ENCODE measurements around the gene FHAD1.

Gene FHAD1

DNA sequence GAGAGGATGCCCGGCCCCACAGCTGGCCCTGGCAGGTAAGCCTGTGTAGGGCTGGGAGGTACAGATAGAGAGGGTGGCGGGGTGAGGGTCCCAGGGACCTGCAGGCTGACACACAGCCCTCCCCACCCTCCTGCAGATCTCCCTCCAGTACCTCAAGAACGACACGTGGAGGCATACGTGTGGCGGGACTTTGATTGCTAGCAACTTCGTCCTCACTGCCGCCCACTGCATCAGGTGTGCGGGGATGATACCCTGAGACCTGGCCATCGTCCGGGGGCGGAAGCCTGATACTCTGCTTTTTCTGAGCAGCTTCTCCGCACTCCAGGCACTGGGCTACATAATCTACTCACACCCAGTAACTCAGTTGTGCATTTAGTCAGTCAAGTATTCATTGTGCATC is 193.3 kb downstream of the FHAD1 start:
- TF ChIP-seq, protein P1, sequence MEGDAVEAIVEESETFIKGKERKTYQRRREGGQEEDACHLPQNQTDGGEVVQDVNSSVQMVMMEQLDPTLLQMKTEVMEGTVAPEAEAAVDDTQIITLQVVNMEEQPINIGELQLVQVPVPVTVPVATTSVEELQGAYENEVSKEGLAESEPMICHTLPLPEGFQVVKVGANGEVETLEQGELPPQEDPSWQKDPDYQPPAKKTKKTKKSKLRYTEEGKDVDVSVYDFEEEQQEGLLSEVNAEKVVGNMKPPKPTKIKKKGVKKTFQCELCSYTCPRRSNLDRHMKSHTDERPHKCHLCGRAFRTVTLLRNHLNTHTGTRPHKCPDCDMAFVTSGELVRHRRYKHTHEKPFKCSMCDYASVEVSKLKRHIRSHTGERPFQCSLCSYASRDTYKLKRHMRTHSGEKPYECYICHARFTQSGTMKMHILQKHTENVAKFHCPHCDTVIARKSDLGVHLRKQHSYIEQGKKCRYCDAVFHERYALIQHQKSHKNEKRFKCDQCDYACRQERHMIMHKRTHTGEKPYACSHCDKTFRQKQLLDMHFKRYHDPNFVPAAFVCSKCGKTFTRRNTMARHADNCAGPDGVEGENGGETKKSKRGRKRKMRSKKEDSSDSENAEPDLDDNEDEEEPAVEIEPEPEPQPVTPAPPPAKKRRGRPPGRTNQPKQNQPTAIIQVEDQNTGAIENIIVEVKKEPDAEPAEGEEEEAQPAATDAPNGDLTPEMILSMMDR (IDR thresholded peaks at IDR 0.05; ENCODE audit: low read depth, low read length, missing control alignments) = no peak
- in situ Hi-C loops (cut with HindIII; ENCODE audit: low sequenced_read_pairs) = loop anchor here (5.0 to 25.0 kb wide), 2 partner anchors 52 to 303 kb away; no protein-coding TSS in a partner anchor
- no peak for DNase-seq (ENCODE audit: low read depth)
- no peak overlapping the region for H3K4me3 ChIP-seq (ENCODE audit: low read depth, low read length)

DNA sequence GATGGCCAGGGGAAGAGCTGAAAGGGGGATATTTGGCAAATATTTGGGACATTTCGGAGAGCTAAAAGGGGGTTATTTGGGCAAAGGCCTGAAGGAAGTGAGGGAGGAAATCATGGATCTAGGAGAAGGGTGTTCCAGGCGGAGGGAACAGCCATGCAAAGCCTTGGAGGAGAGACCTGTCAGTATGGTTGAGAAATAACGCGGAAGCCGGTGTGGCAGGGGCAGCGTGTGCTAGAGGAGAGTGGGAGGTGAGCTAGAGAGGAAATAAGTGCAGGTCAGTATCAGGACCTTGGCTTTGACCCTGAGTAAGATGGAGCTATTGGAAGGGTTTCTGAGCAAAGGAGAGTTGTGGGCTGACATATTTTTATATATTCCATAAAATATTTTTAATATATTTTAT is 194.2 kb downstream of the FHAD1 start:
- H3K4me3 ChIP-seq (ENCODE audit: low read depth, low read length) = no peak overlapping the region
- TF ChIP-seq, protein P1 (IDR thresholded peaks at IDR 0.05; ENCODE audit: low read depth, low read length, missing control alignments) = no peak
- in situ Hi-C loops (cut with HindIII; ENCODE audit: low sequenced_read_pairs) = loop anchor here (5.0 to 25.0 kb wide), 2 partner anchors 51 to 304 kb away; no protein-coding TSS in a partner anchor
- no peak for DNase-seq (ENCODE audit: low read depth)

DNA sequence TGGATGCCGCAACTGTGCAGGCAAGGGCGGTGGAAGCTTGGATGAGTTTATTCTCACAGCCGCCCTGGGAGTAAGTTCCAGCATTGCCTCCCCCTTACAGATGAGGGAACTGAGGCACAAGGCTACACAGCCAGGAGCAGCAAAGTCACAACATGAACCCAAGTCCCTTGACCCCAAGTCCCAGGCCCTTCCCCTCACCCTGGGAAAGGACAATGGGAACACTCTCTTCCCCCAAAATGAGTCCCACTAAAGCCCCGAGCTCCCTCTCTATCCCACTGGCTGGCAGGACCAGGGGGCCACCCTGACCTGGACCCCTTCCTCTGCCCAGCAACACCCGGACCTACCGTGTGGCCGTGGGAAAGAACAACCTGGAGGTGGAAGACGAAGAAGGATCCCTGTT is 195.1 kb downstream of the FHAD1 start:
- in situ Hi-C loops (cut with HindIII; ENCODE audit: low sequenced_read_pairs) = loop anchor here (5.0 to 25.0 kb wide), 2 partner anchors 50 to 305 kb away; no protein-coding TSS in a partner anchor
- H3K4me3 ChIP-seq (ENCODE audit: low read depth, low read length) = no peak overlapping the region
- TF ChIP-seq, protein P1 (IDR thresholded peaks at IDR 0.05; ENCODE audit: low read depth, low read length, missing control alignments) = no peak
- DNase-seq (ENCODE audit: low read depth) = no peak

DNA sequence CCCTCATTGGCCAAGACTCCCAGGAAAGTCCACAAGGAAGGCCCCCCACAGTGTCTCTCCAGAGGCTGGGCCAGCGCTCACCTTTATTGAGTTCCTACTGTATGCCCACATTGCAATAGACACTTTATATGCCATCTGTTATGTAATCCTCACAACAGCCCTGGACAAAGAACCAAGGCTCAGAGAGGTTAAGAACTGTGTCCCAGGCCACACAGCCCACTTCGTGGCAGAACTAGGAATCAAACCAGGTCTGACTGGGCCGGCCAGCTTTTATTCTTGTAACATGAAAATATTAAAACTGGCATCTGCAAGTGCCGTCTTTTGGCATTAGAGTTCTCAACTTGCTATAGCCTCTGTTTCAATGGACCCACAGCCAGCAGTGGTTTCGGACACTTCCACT is 195.7 kb downstream of the FHAD1 start:
- TF ChIP-seq, protein P1 (IDR thresholded peaks at IDR 0.05; ENCODE audit: low read depth, low read length, missing control alignments) = no peak
- H3K4me3 ChIP-seq (ENCODE audit: low read depth, low read length) = no peak overlapping the region
- in situ Hi-C loops (cut with HindIII; ENCODE audit: low sequenced_read_pairs) = loop anchor here (5.0 to 25.0 kb wide), 2 partner anchors 50 to 305 kb away; no protein-coding TSS in a partner anchor
- no peak for DNase-seq (ENCODE audit: low read depth)

DNA sequence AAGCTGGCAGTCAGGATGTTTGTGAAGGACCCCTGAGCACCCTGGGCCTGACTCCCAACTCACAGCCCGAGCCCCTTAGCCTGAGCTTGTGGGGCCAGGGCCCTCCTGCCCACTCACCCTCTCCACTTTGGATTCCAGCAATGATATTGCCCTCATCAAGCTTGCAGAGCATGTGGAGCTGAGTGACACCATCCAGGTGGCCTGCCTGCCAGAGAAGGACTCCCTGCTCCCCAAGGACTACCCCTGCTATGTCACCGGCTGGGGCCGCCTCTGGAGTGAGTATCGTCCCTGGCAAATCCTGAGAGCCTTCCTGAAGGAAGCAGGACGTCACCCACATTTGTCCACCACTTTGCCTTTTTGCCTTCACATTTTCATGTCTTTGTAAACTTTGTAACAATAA is 196.3 kb downstream of the FHAD1 start:
- DNase-seq (ENCODE audit: low read depth) = no peak
- in situ Hi-C loops (cut with HindIII; ENCODE audit: low sequenced_read_pairs) = loop anchor here (5.0 to 25.0 kb wide), 2 partner anchors 49 to 306 kb away; no protein-coding TSS in a partner anchor
- TF ChIP-seq, protein P1 (IDR thresholded peaks at IDR 0.05; ENCODE audit: low read depth, low read length, missing control alignments) = no peak
- no peak overlapping the region for H3K4me3 ChIP-seq (ENCODE audit: low read depth, low read length)

DNA sequence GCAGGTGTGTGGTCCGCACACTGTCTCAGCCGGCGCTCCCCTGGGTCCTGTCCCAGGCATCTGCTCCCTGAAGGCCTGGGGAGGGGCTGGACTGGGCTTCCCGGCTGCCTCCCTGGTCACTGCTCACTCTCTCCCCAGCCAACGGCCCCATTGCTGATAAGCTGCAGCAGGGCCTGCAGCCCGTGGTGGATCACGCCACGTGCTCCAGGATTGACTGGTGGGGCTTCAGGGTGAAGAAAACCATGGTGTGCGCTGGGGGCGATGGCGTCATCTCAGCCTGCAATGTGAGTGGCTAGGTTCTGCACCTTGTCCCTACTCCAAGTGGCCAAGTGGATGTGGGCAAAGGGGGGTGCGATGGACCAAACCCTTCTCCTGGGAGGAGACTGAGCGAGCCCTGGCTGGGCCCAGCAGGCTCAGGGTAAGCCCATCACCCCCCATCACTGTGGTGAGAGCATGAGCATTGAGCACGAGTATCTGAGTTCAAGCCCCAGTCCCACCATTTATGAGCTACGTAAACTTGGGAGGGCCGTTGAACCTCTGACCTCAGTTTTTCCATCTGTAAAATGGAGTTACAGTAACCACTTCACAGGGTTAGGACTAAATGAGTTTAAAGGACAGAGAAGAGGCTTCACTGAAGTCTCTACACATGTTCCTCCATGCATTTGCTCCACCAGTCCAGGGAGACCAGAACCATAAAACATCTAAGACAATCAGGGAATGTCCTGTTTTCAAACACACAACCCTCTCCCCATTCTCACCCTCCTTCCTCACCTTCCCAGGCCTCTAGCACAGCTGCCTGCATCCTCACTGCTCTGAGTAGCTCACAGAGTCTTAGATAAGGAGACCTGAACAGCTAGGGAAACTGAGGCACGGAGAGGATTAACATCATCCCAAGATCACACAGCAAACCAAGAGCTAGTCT is 197.7 kb downstream of the FHAD1 start:
- no peak for DNase-seq (ENCODE audit: low read depth)
- TF ChIP-seq, protein P1 (IDR thresholded peaks at IDR 0.05; ENCODE audit: low read depth, low read length, missing control alignments) = no peak
- H3K4me3 ChIP-seq (ENCODE audit: low read depth, low read length) = no peak overlapping the region
- in situ Hi-C loops (cut with HindIII; ENCODE audit: low sequenced_read_pairs) = loop anchor here (5.0 to 25.0 kb wide), 2 partner anchors 48 to 307 kb away; no protein-coding TSS in a partner anchor
